Breast epithelium (tissue), 3 donors: Measurements from ENCODE around the gene CCDC107.

ENCODE experiments used
- CTCF ChIP-seq, 3 donors: fragments of 450-650 bp; IDR thresholded peaks; one replicate each; pipeline ENCODE4 v1.5.1; 2016 to 2017; ENCODE audit warnings: antibody characterized with exemption in 3 of 3, mild to moderate bottlenecking in 3 of 3, moderate library complexity in 3 of 3
- POLR2A ChIP-seq: fragments of 450-650 bp; IDR thresholded peaks from one replicate; pipeline ENCODE4 v1.6.1; 2016; ENCODE audit warnings: antibody characterized with exemption, mild to moderate bottlenecking, moderate library complexity

- TF ChIP-seq POLR2A (no peak), CTCF (IDR thresholded peaks at IDR 0.05) (no peak)
These were observed 18.5 kb upstream of the CCDC107 start for GRCh38 chr9:35639631-35640030.
